Suprapubic skin (tissue), 4 donors: ENCODE data around the gene GNLY.

ENCODE experiments used
- EP300 ChIP-seq: sonication (generic); formaldehyde crosslinking; IDR thresholded peaks from one replicate; pipeline ENCODE4 v1.6.1; 2017; ENCODE audit warnings: antibody characterized with exemption
- POLR2A ChIP-seq, 2 donors: fragments of 450-650 bp; IDR thresholded peaks; one replicate each; pipeline ENCODE4 v1.6.1; 2017; ENCODE audit warnings: antibody characterized with exemption in 2 of 2, mild to moderate bottlenecking in 2 of 2, moderate library complexity in 2 of 2
- POLR2AphosphoS5 ChIP-seq, 3 donors: sonication (generic); formaldehyde crosslinking; IDR thresholded peaks; one replicate each; pipeline ENCODE4 v1.6.1; 2017; ENCODE audit warnings: antibody characterized with exemption in 3 of 3
- TF ChIP-seq, protein P1 (sequence below), 2 donors: fragments of 200-600 bp in 1 of 2; fragments of 450-650 bp in 1 of 2; sonication (generic) in 1 of 2; IDR thresholded peaks; one replicate each; pipeline ENCODE4 v1.5.1; 2016 to 2019; ENCODE audit warnings: antibody characterized with exemption in 2 of 2, mild to moderate bottlenecking in 1 of 2, moderate library complexity in 1 of 2

DNA sequence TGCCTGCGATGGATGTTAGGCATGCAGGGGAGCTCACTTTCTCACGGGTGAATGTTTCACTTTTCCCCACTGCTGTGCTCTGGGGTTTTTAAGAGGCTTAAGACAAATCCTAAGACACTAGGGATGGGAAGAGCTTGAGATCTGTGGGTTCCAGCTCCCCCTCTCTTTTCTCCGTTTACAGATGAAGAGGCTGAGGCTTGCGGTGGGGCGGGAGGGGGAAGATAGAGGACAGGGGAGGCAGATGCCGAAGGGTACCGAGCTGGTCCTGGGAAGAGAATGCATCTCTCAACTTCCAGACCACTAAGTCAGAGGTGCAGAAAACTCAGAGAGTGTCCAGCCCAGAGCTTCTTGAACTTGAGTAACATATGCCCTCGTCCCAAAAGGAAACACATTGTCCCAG, 51.5 kb downstream of the GNLY start:
- TF ChIP-seq POLR2AphosphoS5 (IDR thresholded peaks at IDR 0.05) (no peak), POLR2A (IDR thresholded peaks at IDR 0.05) (no peak), EP300 (no peak)
- TF ChIP-seq, protein P1, sequence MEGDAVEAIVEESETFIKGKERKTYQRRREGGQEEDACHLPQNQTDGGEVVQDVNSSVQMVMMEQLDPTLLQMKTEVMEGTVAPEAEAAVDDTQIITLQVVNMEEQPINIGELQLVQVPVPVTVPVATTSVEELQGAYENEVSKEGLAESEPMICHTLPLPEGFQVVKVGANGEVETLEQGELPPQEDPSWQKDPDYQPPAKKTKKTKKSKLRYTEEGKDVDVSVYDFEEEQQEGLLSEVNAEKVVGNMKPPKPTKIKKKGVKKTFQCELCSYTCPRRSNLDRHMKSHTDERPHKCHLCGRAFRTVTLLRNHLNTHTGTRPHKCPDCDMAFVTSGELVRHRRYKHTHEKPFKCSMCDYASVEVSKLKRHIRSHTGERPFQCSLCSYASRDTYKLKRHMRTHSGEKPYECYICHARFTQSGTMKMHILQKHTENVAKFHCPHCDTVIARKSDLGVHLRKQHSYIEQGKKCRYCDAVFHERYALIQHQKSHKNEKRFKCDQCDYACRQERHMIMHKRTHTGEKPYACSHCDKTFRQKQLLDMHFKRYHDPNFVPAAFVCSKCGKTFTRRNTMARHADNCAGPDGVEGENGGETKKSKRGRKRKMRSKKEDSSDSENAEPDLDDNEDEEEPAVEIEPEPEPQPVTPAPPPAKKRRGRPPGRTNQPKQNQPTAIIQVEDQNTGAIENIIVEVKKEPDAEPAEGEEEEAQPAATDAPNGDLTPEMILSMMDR (IDR thresholded peaks at IDR 0.05), result no peak
